HepG2 (cell line): ENCODE results near the gene GJB1. TPM values are rescaled to one million over a fixed set of nuclear protein-coding genes. Genes with fewer than 3 reads are reported as not detected.

ENCODE experiments used
- AHR ChIP-seq: IDR thresholded peaks from 2 replicates; pipeline ENCODE4 v1.6.1; 2018; ENCODE audit warnings: missing genetic modification reagents, missing compliant biosample characterization
- ASH2L ChIP-seq: fragments of 300-600, 200-600 bp; sonication (generic); IDR thresholded peaks from 2 replicates; pipeline ENCODE4 v1.7.0; 2017; ENCODE audit warnings: low read depth, mild to moderate bottlenecking, moderate library complexity, mixed read lengths, low read length; ENCODE audit not compliant: insufficient read length
- CEBPZ ChIP-seq: IDR thresholded peaks from 2 replicates; pipeline ENCODE4 v1.6.1; 2012; ENCODE audit warnings: low read length, improper control_type of control experiment
- ELF1 ChIP-seq: sonication (generic); formaldehyde crosslinking; IDR thresholded peaks from 2 replicates; pipeline ENCODE4 v1.4.0; 2020; ENCODE audit warnings: missing genetic modification reagents
- HNRNPL ChIP-seq: fragments of 200-400 bp; formaldehyde crosslinking; IDR thresholded peaks from 2 replicates; pipeline ENCODE4 v1.6.1; 2017; ENCODE audit warnings: mild to moderate bottlenecking, low read depth, low read length
- MAZ ChIP-seq, 2 experiments: sonication (generic) in 1 of 2; formaldehyde crosslinking in 1 of 2; IDR thresholded peaks; 2 replicates each; pipeline versions ENCODE4 v1.5.0 to v1.6.1; 2012 to 2020; ENCODE audit warnings: low read depth in 2 of 2, mild to moderate bottlenecking in 2 of 2, borderline replicate concordance in 1 of 2, improper control_type of control experiment in 1 of 2, low read length in 1 of 2, missing genetic modification reagents in 1 of 2, moderate library complexity in 1 of 2
- NFRKB ChIP-seq: fragments of 450-650 bp; IDR thresholded peaks from 2 replicates; pipeline ENCODE4 v1.6.1; 2017
- PAWR ChIP-seq: sonication (generic); formaldehyde crosslinking; IDR thresholded peaks from 2 replicates; pipeline ENCODE4 v1.4.0; 2020; ENCODE audit warnings: missing genetic modification reagents, mild to moderate bottlenecking, borderline replicate concordance
- PCBP2 ChIP-seq: fragments of 200-400 bp; formaldehyde crosslinking; optimal IDR thresholded peaks from 2 replicates; pipeline ENCODE3; 2018; ENCODE audit warnings: low read length, low read depth; ENCODE audit not compliant: poor library complexity, severe bottlenecking
- RORA ChIP-seq: sonication (generic); formaldehyde crosslinking; IDR thresholded peaks from 2 replicates; pipeline ENCODE4 v1.5.0; 2020; ENCODE audit warnings: mild to moderate bottlenecking, missing genetic modification reagents, moderate library complexity
- SMARCE1 ChIP-seq: fragments of 450-650 bp; IDR thresholded peaks from 2 replicates; pipeline ENCODE4 v1.6.1; 2017; ENCODE audit warnings: borderline replicate concordance
- SP2 ChIP-seq: sonication (generic); formaldehyde crosslinking; IDR thresholded peaks from 2 replicates; pipeline ENCODE4 v1.5.1; 2020; ENCODE audit warnings: mild to moderate bottlenecking, missing genetic modification reagents
- ZBTB37 ChIP-seq: sonication (generic); formaldehyde crosslinking; IDR thresholded peaks from 2 replicates; pipeline ENCODE4 v1.4.0; 2020; ENCODE audit warnings: mild to moderate bottlenecking, missing genetic modification reagents
- ZFYVE20 ChIP-seq: sonication (generic); formaldehyde crosslinking; IDR thresholded peaks from 2 replicates; pipeline ENCODE4 v1.8.0; 2023; ENCODE audit warnings: low read depth, mild to moderate bottlenecking, moderate library complexity, missing genetic modification reagents, borderline replicate concordance
- ZNF12 ChIP-seq: sonication (generic); formaldehyde crosslinking; IDR thresholded peaks from 2 replicates; pipeline ENCODE4 v1.5.0; 2020; ENCODE audit warnings: missing genetic modification reagents
- ZNF260 ChIP-seq: sonication (generic); formaldehyde crosslinking; IDR thresholded peaks from 2 replicates; pipeline ENCODE4 v1.4.0; 2020; ENCODE audit warnings: missing genetic modification reagents, low read depth, mild to moderate bottlenecking, borderline replicate concordance
- ZNF430 ChIP-seq: sonication (generic); formaldehyde crosslinking; IDR thresholded peaks from 2 replicates; pipeline ENCODE4 v1.9.0; 2021; ENCODE audit warnings: mild to moderate bottlenecking, missing genetic modification reagents
- ZNF512 ChIP-seq: sonication (generic); formaldehyde crosslinking; IDR thresholded peaks from 2 replicates; pipeline ENCODE4 v1.4.0; 2020; ENCODE audit warnings: mild to moderate bottlenecking, missing genetic modification reagents
- ZNF513 ChIP-seq: sonication (generic); formaldehyde crosslinking; conservative IDR thresholded peaks from 2 replicates; pipeline ENCODE4 v1.5.0; 2020; ENCODE audit warnings: missing genetic modification reagents
- ZNF660 ChIP-seq: sonication (generic); formaldehyde crosslinking; IDR thresholded peaks from 2 replicates; pipeline ENCODE4 v1.5.1; 2020; ENCODE audit warnings: mild to moderate bottlenecking, low read depth, missing genetic modification reagents, borderline replicate concordance
- ZNF766 ChIP-seq: sonication (generic); formaldehyde crosslinking; IDR thresholded peaks from 2 replicates; pipeline ENCODE4 v1.5.0; 2020; ENCODE audit warnings: missing genetic modification reagents, borderline replicate concordance
- polyA plus RNA-seq, 8 experiments: library from polyadenylated mRNA; depleted of rRNA in 3 of 8; stranded (reverse) in 7 of 8; unstranded in 1 of 8; fragments of >200 nt; fragmentation: Illumina TruSeq in 4 of 8; extraction: Trizol in 4 of 8; gene quantifications; 2 replicates each; pipeline versions ENCODE4 v1.2.1 to v1.2.3, GENCODE V29; 2011 to 2016; ENCODE audit warnings: low read depth in 4 of 8, missing spikeins in 1 of 8, mixed read lengths in 1 of 8; ENCODE audit not compliant: insufficient read depth in 1 of 8
- total RNA-seq, 5 experiments: library from RNA; depleted of rRNA; stranded (reverse); fragments of >200 nt; fragmentation: Illumina TruSeq; extraction: Trizol; gene quantifications; 2 replicates each; pipeline ENCODE4 v1.2.3, GENCODE V29; 2016; ENCODE audit warnings: low read depth in 1 of 5

Gene GJB1
- total and polyA plus RNA-seq, 2 of the 13 experiments (the other 11 are each of a cell fraction or from before 2014, with no cell fraction given) = 111 to 161 TPM

- TF ChIP-seq HNRNPL (peak; percentile 52; the same call in 1 of the 2 replicates), NFRKB (no peak), ZNF766 (no peak), PAWR (CRISPR knock-in tag) (no peak), MAZ (IDR thresholded peaks at IDR 0.05; ENCODE audit: borderline replicate concordance, low read depth, low read length) (no peak), MAZ (CRISPR knock-in tag; IDR thresholded peaks at IDR 0.05; ENCODE audit: low read depth) (no peak), ZNF260 (no peak), ZBTB37 (CRISPR knock-in tag) (no peak), AHR (CRISPR knock-in tag) (no peak), RORA (CRISPR knock-in tag) (no peak), CEBPZ (no peak), SP2 (CRISPR knock-in tag) (peak; percentile 90), ZFYVE20 (no peak), ZNF430 (CRISPR knock-in tag) (no peak), ZNF513 (no peak), ZNF12 (CRISPR knock-in tag) (no peak), ELF1 (CRISPR knock-in tag) (0 out of 2 replicates have a peak, but pooled peaks have one; percentile 37), ZNF512 (no peak), PCBP2 (no peak), ZNF660 (CRISPR knock-in tag) (no peak), SMARCE1 (no peak), ASH2L (no peak)
Measured at GRCh38 chrX:71181910-71182799, 40.9 kb upstream of the GJB1 start (continued).
